ENCODE measurements around the gene RHCG.

The RHCG gene

DNA sequence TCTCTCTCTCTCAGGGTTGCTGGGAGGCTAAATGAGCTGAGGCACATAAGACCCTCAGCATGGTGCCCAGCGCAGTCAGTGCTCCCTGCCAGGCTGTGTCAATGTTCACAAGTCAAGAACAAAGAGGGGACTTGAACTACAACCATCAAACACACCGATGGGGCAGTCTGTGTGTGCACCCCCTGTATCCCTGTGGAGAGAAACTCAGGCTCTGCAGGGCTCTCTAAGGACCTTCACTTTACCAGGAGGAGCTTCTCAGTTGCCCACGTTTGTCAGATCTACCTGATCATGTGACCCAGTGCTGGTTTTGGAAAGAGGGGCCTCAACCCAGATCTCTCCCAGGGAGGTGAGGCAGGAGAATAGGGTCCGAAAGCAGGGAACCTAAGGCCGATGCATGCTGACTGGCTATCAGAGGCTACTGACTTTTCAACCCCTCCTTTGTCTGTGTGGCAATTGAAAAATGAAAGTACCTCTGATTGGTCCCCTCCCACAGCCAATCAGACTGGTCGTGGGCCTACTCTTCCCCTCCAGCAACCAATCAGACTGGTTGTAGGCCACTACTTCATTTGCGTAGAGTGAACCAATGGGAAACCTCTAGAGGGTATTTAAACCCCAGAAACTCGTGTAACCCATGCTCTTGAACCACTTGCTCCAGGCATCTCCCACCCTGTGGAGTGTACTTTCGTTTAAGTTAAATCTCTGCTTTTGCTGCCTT is 34.0 kb downstream of the RHCG start:
- H3K9me3 ChIP-seq (replicated peaks; ENCODE audit: insufficient read depth, low read length), result no peaks in the 10 kb centered on the region
- peak overlapping the region; percentile 35; the same call in 1 of the 2 replicates for H2AFZ ChIP-seq (ENCODE audit: low read length)
- no peaks in the 10 kb centered on the region for H3K4me1 ChIP-seq (ENCODE audit: low read length)
- TF ChIP-seq EZH2 (optimal IDR thresholded peaks at IDR 0.05; ENCODE audit: low read depth, low read length) (no peak), EZH2phosphoT487 (IDR thresholded peaks at IDR 0.05; ENCODE audit: low read length) (no peak)
- TF ChIP-seq, protein P1, sequence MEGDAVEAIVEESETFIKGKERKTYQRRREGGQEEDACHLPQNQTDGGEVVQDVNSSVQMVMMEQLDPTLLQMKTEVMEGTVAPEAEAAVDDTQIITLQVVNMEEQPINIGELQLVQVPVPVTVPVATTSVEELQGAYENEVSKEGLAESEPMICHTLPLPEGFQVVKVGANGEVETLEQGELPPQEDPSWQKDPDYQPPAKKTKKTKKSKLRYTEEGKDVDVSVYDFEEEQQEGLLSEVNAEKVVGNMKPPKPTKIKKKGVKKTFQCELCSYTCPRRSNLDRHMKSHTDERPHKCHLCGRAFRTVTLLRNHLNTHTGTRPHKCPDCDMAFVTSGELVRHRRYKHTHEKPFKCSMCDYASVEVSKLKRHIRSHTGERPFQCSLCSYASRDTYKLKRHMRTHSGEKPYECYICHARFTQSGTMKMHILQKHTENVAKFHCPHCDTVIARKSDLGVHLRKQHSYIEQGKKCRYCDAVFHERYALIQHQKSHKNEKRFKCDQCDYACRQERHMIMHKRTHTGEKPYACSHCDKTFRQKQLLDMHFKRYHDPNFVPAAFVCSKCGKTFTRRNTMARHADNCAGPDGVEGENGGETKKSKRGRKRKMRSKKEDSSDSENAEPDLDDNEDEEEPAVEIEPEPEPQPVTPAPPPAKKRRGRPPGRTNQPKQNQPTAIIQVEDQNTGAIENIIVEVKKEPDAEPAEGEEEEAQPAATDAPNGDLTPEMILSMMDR (IDR thresholded peaks at IDR 0.05; ENCODE audit: low read length), result no peak
- DNase-seq, result peak; percentile 62
- H3K4me3 ChIP-seq (ENCODE audit: low read length), result no peak overlapping the region
- no peak overlapping the region for H3K27ac ChIP-seq (ENCODE audit: low read length)
- no peaks in the 10 kb centered on the region for H4K20me1 ChIP-seq (ENCODE audit: insufficient read depth, low read length)
- no peaks in the 10 kb centered on the region for H3K36me3 ChIP-seq (replicated peaks; ENCODE audit: insufficient read depth, low read length)
- H3K9ac ChIP-seq (ENCODE audit: low read length), result no peak overlapping the region
- H3K9me2 ChIP-seq (replicated peaks; ENCODE audit: insufficient read depth, low read length), result no peaks in the 10 kb centered on the region
- H3K79me2 ChIP-seq (ENCODE audit: low read length), result no peaks in the 10 kb centered on the region
- no peaks in the 10 kb centered on the region for H3F3A ChIP-seq (ENCODE audit: insufficient read depth, low read length)
- H3K27me3 ChIP-seq (replicated peaks; ENCODE audit: insufficient read depth, low read length), result no peaks in the 10 kb centered on the region
- peak overlapping the region; percentile 40 for H3K4me2 ChIP-seq (ENCODE audit: low read depth, low read length)

DNA sequence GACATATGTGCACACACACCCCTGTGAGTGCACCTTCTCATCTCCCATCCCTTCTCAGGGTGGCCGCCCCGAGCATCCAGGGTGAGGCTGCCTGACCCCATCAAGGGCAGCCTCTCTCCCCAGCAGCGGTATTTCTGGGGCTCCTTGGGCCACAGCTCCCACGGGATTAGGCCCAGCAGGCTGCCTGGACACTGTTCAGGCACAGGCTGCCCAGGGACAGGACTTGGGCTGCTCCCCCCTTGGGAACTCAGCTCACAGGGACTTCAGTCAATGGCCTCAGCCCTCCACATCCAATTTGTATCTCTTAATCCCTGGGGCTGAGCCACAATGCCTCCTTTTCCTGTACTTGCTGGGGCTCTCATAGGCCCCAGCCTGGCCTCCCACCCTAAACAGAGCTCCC is 35.0 kb downstream of the RHCG start:
- no peak overlapping the region for H3K4me3 ChIP-seq (ENCODE audit: low read length)
- no peaks in the 10 kb centered on the region for H3F3A ChIP-seq (ENCODE audit: insufficient read depth, low read length)
- H3K27me3 ChIP-seq (replicated peaks; ENCODE audit: insufficient read depth, low read length), result no peaks in the 10 kb centered on the region
- H3K9me2 ChIP-seq (replicated peaks; ENCODE audit: insufficient read depth, low read length), result no peaks in the 10 kb centered on the region
- no peak overlapping the region for H3K4me2 ChIP-seq (ENCODE audit: low read depth, low read length)
- 0 out of 2 replicates have a peak, but pooled peaks cover 5% of the 10 kb centered on the region for H3K4me1 ChIP-seq (ENCODE audit: low read length)
- TF ChIP-seq, protein P1 (IDR thresholded peaks at IDR 0.05; ENCODE audit: low read length), result no peak
- no peak for TF ChIP-seq EZH2phosphoT487 (IDR thresholded peaks at IDR 0.05; ENCODE audit: low read length)
- H4K20me1 ChIP-seq (ENCODE audit: insufficient read depth, low read length), result no peaks in the 10 kb centered on the region
- no peak overlapping the region for H3K27ac ChIP-seq (ENCODE audit: low read length)
- no peak for DNase-seq
- H3K9me3 ChIP-seq (replicated peaks; ENCODE audit: insufficient read depth, low read length), result no peaks in the 10 kb centered on the region
- H3K9ac ChIP-seq (ENCODE audit: low read length), result no peak overlapping the region
- H3K36me3 ChIP-seq (replicated peaks; ENCODE audit: insufficient read depth, low read length), result no peaks in the 10 kb centered on the region
- no peaks in the 10 kb centered on the region for H3K79me2 ChIP-seq (ENCODE audit: low read length)
- H2AFZ ChIP-seq (ENCODE audit: low read length), result no peak overlapping the region

DNA sequence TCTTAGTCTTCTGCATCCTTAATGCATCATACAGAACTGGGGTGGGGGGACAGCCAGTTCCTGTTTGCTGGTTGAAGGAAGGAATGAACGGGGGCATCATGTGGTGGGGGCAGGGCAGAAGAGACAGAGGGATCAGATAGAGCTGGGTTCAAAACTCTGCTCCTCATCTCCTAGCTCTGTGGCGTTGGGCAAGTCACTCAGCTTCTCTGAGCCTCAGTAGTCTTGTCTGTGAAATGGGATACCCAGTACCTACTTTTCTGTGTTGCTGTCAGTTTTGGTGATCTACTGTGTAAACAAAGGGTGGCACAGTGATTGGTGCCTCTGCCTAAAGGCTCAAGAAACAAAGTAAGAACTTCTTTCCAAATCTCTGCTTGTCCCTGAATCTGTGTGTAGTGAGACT is 36.3 kb downstream of the RHCG start:
- H2AFZ ChIP-seq (ENCODE audit: low read length), result no peak overlapping the region
- no peaks in the 10 kb centered on the region for H3K9me3 ChIP-seq (replicated peaks; ENCODE audit: insufficient read depth, low read length)
- H3K27me3 ChIP-seq (replicated peaks; ENCODE audit: insufficient read depth, low read length), result no peaks in the 10 kb centered on the region
- H3K79me2 ChIP-seq (ENCODE audit: low read length), result no peaks in the 10 kb centered on the region
- H3F3A ChIP-seq (ENCODE audit: insufficient read depth, low read length), result no peaks in the 10 kb centered on the region
- no peaks in the 10 kb centered on the region for H3K9me2 ChIP-seq (replicated peaks; ENCODE audit: insufficient read depth, low read length)
- H3K36me3 ChIP-seq (replicated peaks; ENCODE audit: insufficient read depth, low read length), result no peaks in the 10 kb centered on the region
- H3K4me3 ChIP-seq (ENCODE audit: low read length), result no peak overlapping the region
- H3K9ac ChIP-seq (ENCODE audit: low read length), result no peak overlapping the region
- TF ChIP-seq EZH2phosphoT487 (IDR thresholded peaks at IDR 0.05; ENCODE audit: low read length) (no peak), EZH2 (optimal IDR thresholded peaks at IDR 0.05; ENCODE audit: low read depth, low read length) (no peak)
- TF ChIP-seq, protein P1 (IDR thresholded peaks at IDR 0.05; ENCODE audit: low read length), result no peak
- no peak for DNase-seq
- no peaks in the 10 kb centered on the region for H4K20me1 ChIP-seq (ENCODE audit: insufficient read depth, low read length)
- H3K4me2 ChIP-seq (ENCODE audit: low read depth, low read length), result no peak overlapping the region
- no peak overlapping the region for H3K27ac ChIP-seq (ENCODE audit: low read length)
- 0 out of 2 replicates have a peak, but pooled peaks cover 5% of the 10 kb centered on the region for H3K4me1 ChIP-seq (ENCODE audit: low read length)
